ENCODE results near the gene CRIP2. TPM values are rescaled to one million over a fixed set of nuclear protein-coding genes. Genes with fewer than 3 reads are reported as not detected.

CRIP2 gene
- polyA plus RNA-seq, 1 donor = 234 TPM

- no peak for DNase-seq (ENCODE audit: low read depth)
Observed at GRCh38 chr14:105527381-105527825, 52.8 kb downstream of the CRIP2 start.

GRCh38 chr14:105527826-105528585 lies 53.4 kb downstream of the CRIP2 start:
- peak; percentile 20 for DNase-seq (ENCODE audit: low read depth)

GRCh38 chr14:105528586-105529318 lies 54.1 kb downstream of the CRIP2 start:
- no peak for DNase-seq (ENCODE audit: low read depth)

GRCh38 chr14:105529319-105529568 lies 54.6 kb downstream of the CRIP2 start:
- no peak for DNase-seq (ENCODE audit: low read depth)

Other genes starting within 250 kb of the CRIP2 start
- gene BTBD6, start 226.3 kb upstream of the CRIP2 start, polyA plus RNA-seq (ENCODE audit: insufficient read length) = 34.6 TPM
- gene BRF1, start 173.8 kb upstream of the CRIP2 start, polyA plus RNA-seq (ENCODE audit: insufficient read length) = 22.8 TPM
- 88.1 TPM for gene PACS2, start 160.1 kb upstream of the CRIP2 start, polyA plus RNA-seq (ENCODE audit: insufficient read length)
- gene TEX22, start 76.3 kb upstream of the CRIP2 start, polyA plus RNA-seq (ENCODE audit: insufficient read length) = 0.90 TPM
- gene MTA1, start 55.0 kb upstream of the CRIP2 start, polyA plus RNA-seq (ENCODE audit: insufficient read length) = 80.3 TPM
- gene CRIP1, start 12.1 kb downstream of the CRIP2 start, polyA plus RNA-seq (ENCODE audit: insufficient read length) = 28.4 TPM
- 4.5 TPM for gene TEDC1, start 16.4 kb downstream of the CRIP2 start, polyA plus RNA-seq (ENCODE audit: insufficient read length)
- 2.2 TPM for gene TMEM121, start 51.8 kb downstream of the CRIP2 start, polyA plus RNA-seq (ENCODE audit: insufficient read length)